ENCODE data around the gene C3orf20. TPM values are rescaled to one million over a fixed set of nuclear protein-coding genes. Genes with fewer than 3 reads are reported as not detected.

C3orf20 gene
- total RNA-seq, 1 experiment from 2014 or later = not detected

- no peaks in the 10 kb centered on the region for H3K79me2 ChIP-seq (ENCODE audit: low read length)
- no TSS peak for BruUV-seq (replicated peaks)
- no peak overlapping the region for H3K27ac ChIP-seq (ENCODE audit: low read length)
- DNase-seq (peak; percentile 40), ATAC-seq (no peak; the same call in 1 of the 2 replicates)
- H2AFZ ChIP-seq (ENCODE audit: low read length) = no peak overlapping the region
- no peak overlapping the region for H3K9ac ChIP-seq (ENCODE audit: low read length)
- H3F3A ChIP-seq (ENCODE audit: low read length, unreplicated experiment) = no peaks in the 10 kb centered on the region
- H3K9me3 ChIP-seq (ENCODE audit: low read length) = no peaks in the 10 kb centered on the region
- no peak overlapping the region for H3K4me2 ChIP-seq (ENCODE audit: low read length)
- ChIA-PET POLR2A (ENCODE audit: unreplicated experiment) (interaction anchor here (0.5 kb wide), 1 partner anchor 21 kb away, joined by 3 read pairs; no protein-coding TSS in a partner anchor), CTCF (no interaction called here)
- no peaks in the 10 kb centered on the region for H3K36me3 ChIP-seq (ENCODE audit: low read depth, low read length)
- TF ChIP-seq CTCF (conservative IDR thresholded peaks at IDR 0.05; ENCODE audit: low read depth, low read length) (no peak), EZH2phosphoT487 (IDR thresholded peaks at IDR 0.05; ENCODE audit: borderline replicate concordance, low read length) (no peak), EZH2 (IDR thresholded peaks at IDR 0.05; ENCODE audit: low read length, unreplicated experiment) (no peak)
- H3K9me2 ChIP-seq (replicated peaks; ENCODE audit: low read length) = no peaks in the 10 kb centered on the region
- H3K4me3 ChIP-seq (ENCODE audit: low read length) = no peak overlapping the region
- H3K4me1 ChIP-seq (ENCODE audit: insufficient read depth, low read length) = peaks cover 38% of the 10 kb centered on the region
- intact Hi-C loops (cut with micrococcal nuclease) = no loop called here
- H4K20me1 ChIP-seq (ENCODE audit: low read length) = no peaks in the 10 kb centered on the region
- H3K27me3 ChIP-seq (ENCODE audit: low read length) = no peaks in the 10 kb centered on the region
Observed at GRCh38 chr3:14631687-14632441, 43.1 kb upstream of the C3orf20 start.

GRCh38 chr3:14632442-14632930 lies 42.5 kb upstream of the C3orf20 start:
- POLR2A ChIA-PET (ENCODE audit: unreplicated experiment) = interaction anchor here (0.7 kb wide), 1 partner anchor 19 kb away, joined by 3 read pairs; the partner anchor contains the start of gene CCDC174
- H4K20me1 ChIP-seq (ENCODE audit: low read length) = no peaks in the 10 kb centered on the region
- no peak overlapping the region for H3K9ac ChIP-seq (ENCODE audit: low read length)
- no peaks in the 10 kb centered on the region for H3K79me2 ChIP-seq (ENCODE audit: low read length)
- BruUV-seq (replicated peaks) = no TSS peak
- H3K36me3 ChIP-seq (ENCODE audit: low read depth, low read length) = no peaks in the 10 kb centered on the region
- no peak overlapping the region for H2AFZ ChIP-seq (ENCODE audit: low read length)
- no peak overlapping the region for H3K27ac ChIP-seq (ENCODE audit: low read length)
- intact Hi-C loops (cut with micrococcal nuclease) = no loop called here
- ATAC-seq (no peak), DNase-seq (no peak)
- CTCF ChIA-PET = interaction anchor here (0.7 kb wide), 1 partner anchor 44 kb away, joined by 3 read pairs; no protein-coding TSS in a partner anchor
- no peak overlapping the region for H3K4me3 ChIP-seq (ENCODE audit: low read length)
- H3K4me1 ChIP-seq (ENCODE audit: insufficient read depth, low read length) = peaks cover 32% of the 10 kb centered on the region
- no peaks in the 10 kb centered on the region for H3K9me3 ChIP-seq (ENCODE audit: low read length)
- H3K27me3 ChIP-seq (ENCODE audit: low read length) = no peaks in the 10 kb centered on the region
- H3K4me2 ChIP-seq (ENCODE audit: low read length) = no peak overlapping the region
- TF ChIP-seq EZH2 (IDR thresholded peaks at IDR 0.05; ENCODE audit: low read length, unreplicated experiment) = no peak
- TF ChIP-seq CTCF (conservative IDR thresholded peaks at IDR 0.05; ENCODE audit: low read depth, low read length) = no peak
- TF ChIP-seq EZH2phosphoT487 (IDR thresholded peaks at IDR 0.05; ENCODE audit: borderline replicate concordance, low read length) = no peak
- H3K9me2 ChIP-seq (replicated peaks; ENCODE audit: low read length) = no peaks in the 10 kb centered on the region
- no peaks in the 10 kb centered on the region for H3F3A ChIP-seq (ENCODE audit: low read length, unreplicated experiment)

GRCh38 chr3:14633417-14633816 lies 41.5 kb upstream of the C3orf20 start:
- no peaks in the 10 kb centered on the region for H3K27me3 ChIP-seq (ENCODE audit: low read length)
- no peak overlapping the region for H2AFZ ChIP-seq (ENCODE audit: low read length)
- no TSS peak for BruUV-seq (replicated peaks)
- H4K20me1 ChIP-seq (ENCODE audit: low read length) = no peaks in the 10 kb centered on the region
- POLR2A ChIA-PET (ENCODE audit: unreplicated experiment) = interaction anchor here (0.7 kb wide), 1 partner anchor 18 kb away, joined by 3 read pairs; the partner anchor contains the start of gene CCDC174
- H3K36me3 ChIP-seq (ENCODE audit: low read depth, low read length) = no peaks in the 10 kb centered on the region
- intact Hi-C loops (cut with micrococcal nuclease) = no loop called here
- no peak overlapping the region for H3K4me3 ChIP-seq (ENCODE audit: low read length)
- no peaks in the 10 kb centered on the region for H3F3A ChIP-seq (ENCODE audit: low read length, unreplicated experiment)
- DNase-seq (no peak), ATAC-seq (no peak)
- H3K27ac ChIP-seq (ENCODE audit: low read length) = no peak overlapping the region
- H3K4me2 ChIP-seq (ENCODE audit: low read length) = no peak overlapping the region
- CTCF ChIA-PET = no interaction called here
- no peaks in the 10 kb centered on the region for H3K9me2 ChIP-seq (replicated peaks; ENCODE audit: low read length)
- H3K9ac ChIP-seq (ENCODE audit: low read length) = no peak overlapping the region
- H3K4me1 ChIP-seq (ENCODE audit: insufficient read depth, low read length) = peaks cover 32% of the 10 kb centered on the region
- TF ChIP-seq CTCF (conservative IDR thresholded peaks at IDR 0.05; ENCODE audit: low read depth, low read length) (no peak), EZH2phosphoT487 (IDR thresholded peaks at IDR 0.05; ENCODE audit: borderline replicate concordance, low read length) (no peak), EZH2 (IDR thresholded peaks at IDR 0.05; ENCODE audit: low read length, unreplicated experiment) (no peak)
- no peaks in the 10 kb centered on the region for H3K79me2 ChIP-seq (ENCODE audit: low read length)
- H3K9me3 ChIP-seq (ENCODE audit: low read length) = no peaks in the 10 kb centered on the region

Data from PC-3 (cell line).